HG03139 (cell line): ENCODE measurements around the gene OR13J1.

Experiments used
- ATAC-seq: cut with Tn5 transposase; IDR thresholded peaks from one replicate; pipeline ENCODE4 v1.9.1; 2021; ENCODE audit not compliant: unreplicated experiment

Gene OR13J1

GRCh38 chr9:35859990-35860339, 10.2 kb downstream of the OR13J1 start:
- no peak for ATAC-seq

GRCh38 chr9:35859310-35859989, 10.8 kb downstream of the OR13J1 start:
- no peak for ATAC-seq

GRCh38 chr9:35858458-35858857, 11.7 kb downstream of the OR13J1 start:
- no peak for ATAC-seq

- no peak for ATAC-seq
Measured at GRCh38 chr9:35856882-35857281, 13.3 kb downstream of the OR13J1 start.

- ATAC-seq: no peak
Measured at GRCh38 chr9:35856206-35856605, 14.0 kb downstream of the OR13J1 start.

- ATAC-seq: no peak
Measured at GRCh38 chr9:35854091-35854762, 16.0 kb downstream of the OR13J1 start.

GRCh38 chr9:35852876-35853865, 17.0 kb downstream of the OR13J1 start:
- no peak for ATAC-seq

- no peak for ATAC-seq
Measured at GRCh38 chr9:35852267-35852815, 17.9 kb downstream of the OR13J1 start.

- ATAC-seq: peak; percentile 70
Measured at GRCh38 chr9:35847792-35848572, 22.2 kb downstream of the OR13J1 start.

GRCh38 chr9:35845824-35846771, 24.1 kb downstream of the OR13J1 start:
- ATAC-seq: no peak

- ATAC-seq: no peak
Measured at GRCh38 chr9:35844628-35845270, 25.5 kb downstream of the OR13J1 start.

- ATAC-seq: no peak
Measured at GRCh38 chr9:35842795-35843194, 27.4 kb downstream of the OR13J1 start.

GRCh38 chr9:35842020-35842745, 28.0 kb downstream of the OR13J1 start:
- ATAC-seq: no peak

- ATAC-seq: no peak
Measured at GRCh38 chr9:35841645-35841900, 28.6 kb downstream of the OR13J1 start.

GRCh38 chr9:35840881-35841644, 29.1 kb downstream of the OR13J1 start:
- ATAC-seq: no peak

- no peak for ATAC-seq
Measured at GRCh38 chr9:35839926-35840325, 30.3 kb downstream of the OR13J1 start.

GRCh38 chr9:35836595-35836994, 33.6 kb downstream of the OR13J1 start:
- ATAC-seq: no peak

GRCh38 chr9:35835766-35836165, 34.4 kb downstream of the OR13J1 start:
- no peak for ATAC-seq
